Stimulated activated CD8-positive, alpha-beta memory T cell treated with anti-CD3 and anti-CD28 coated beads, Interleukin-4, amount 100 ng/mL, for 1 hour (primary cell): Measurements from ENCODE around the gene DARS2.

Source experiments
- DNase-seq, 2 donors: peaks; one replicate each; pipeline ENCODE4 v3.0.0-alpha.2; 2020; ENCODE audit warnings: low read depth in 2 of 2, low spot score in 1 of 2

DARS2 gene

GRCh38 chr1:173886746-173887611, 62.5 kb downstream of the DARS2 start:
- no peak for DNase-seq

GRCh38 chr1:173887627-173888026, 63.2 kb downstream of the DARS2 start:
- no peak for DNase-seq

GRCh38 chr1:173888749-173889148, 64.3 kb downstream of the DARS2 start:
- no peak for DNase-seq

DNA sequence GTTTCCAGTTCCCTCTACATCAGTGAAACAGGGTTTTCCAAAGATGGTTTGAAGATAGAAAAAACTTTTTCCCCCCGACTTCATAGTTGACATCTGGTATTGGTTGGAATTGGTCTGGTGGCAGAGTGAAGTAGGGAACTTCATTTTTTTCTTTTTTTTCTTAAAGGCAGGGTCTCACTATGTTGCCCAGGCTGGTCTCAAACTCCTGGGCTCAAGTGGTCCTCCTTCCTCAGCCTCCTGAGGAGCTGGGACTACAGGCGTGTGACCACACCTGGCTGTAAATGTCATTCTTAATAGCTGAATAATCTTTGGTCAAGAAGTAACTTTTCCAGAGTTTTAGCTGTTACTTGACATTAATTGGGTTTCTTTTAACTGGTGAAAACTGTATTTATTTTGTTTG, 65.4 kb downstream of the DARS2 start:
- DNase-seq: no peak

GRCh38 chr1:173893611-173894010, 69.1 kb downstream of the DARS2 start:
- DNase-seq: no peak

GRCh38 chr1:173894189-173894588, 69.7 kb downstream of the DARS2 start:
- DNase-seq: no peak

DNA sequence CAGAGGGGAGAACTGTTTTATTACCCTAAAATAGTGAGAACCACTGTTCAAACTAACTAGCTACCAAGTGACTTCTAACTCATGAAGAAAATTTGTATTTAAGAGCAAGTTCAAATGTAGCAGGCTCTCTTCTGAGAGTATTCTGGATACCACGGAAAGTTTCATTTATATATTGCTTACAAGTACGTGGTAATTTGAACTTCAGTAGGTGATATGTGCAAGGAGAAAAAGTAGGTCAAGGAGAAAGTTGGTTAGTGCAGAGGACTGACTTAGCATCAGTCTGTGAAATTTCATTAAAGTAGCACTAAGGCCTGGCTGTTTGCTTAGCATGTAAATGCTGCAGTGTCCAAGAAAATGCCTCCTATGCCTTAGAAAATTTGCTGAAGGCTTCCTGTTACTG, 76.0 kb downstream of the DARS2 start:
- DNase-seq: no peak

DNA sequence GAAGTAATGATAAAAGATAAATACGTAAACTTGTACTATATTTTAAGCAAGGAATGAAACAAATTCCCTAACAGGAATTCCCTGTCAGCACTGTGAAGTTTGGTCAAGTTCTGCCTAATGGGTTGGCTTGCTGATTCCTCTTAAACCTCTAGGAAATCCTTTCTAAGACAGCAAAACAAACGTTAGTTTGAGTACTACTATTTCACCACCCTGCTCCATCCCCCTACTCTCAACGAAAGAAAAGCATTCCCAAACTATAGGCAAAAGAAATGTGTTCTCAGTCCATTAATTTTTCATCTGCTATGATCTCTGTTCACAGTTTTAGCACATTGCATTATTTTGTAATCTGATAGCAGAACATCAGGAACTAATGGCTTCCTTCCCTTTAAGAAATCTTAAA, 76.5 kb downstream of the DARS2 start:
- DNase-seq: no peak

GRCh38 chr1:173903827-173904531, 79.5 kb downstream of the DARS2 start:
- DNase-seq: no peak
